ENCODE data around the gene CAPN12.

CAPN12 gene

GRCh38 chr19:38736036-38736412, 8.2 kb downstream of the CAPN12 start:
- Histone ChIP-seq H3K4me1 (ENCODE audit: control insufficient read depth, insufficient read depth, low read length) (peaks cover 25% of the 10 kb centered on the region), H3K4me2 (ENCODE audit: low read length) (peak overlapping the region; percentile 78), H3K9ac (ENCODE audit: low read depth, low read length) (no peak overlapping the region), H3K36me3 (ENCODE audit: insufficient read depth, low read length) (peaks cover 17% of the 10 kb centered on the region), H3K27me3 (ENCODE audit: control insufficient read depth, insufficient read depth, low read length) (no peaks in the 10 kb centered on the region), H3K4me3 (ENCODE audit: low read length) (peak overlapping the region; percentile 57), H3K9me3 (replicated peaks; ENCODE audit: low read length) (no peaks in the 10 kb centered on the region)

DNA sequence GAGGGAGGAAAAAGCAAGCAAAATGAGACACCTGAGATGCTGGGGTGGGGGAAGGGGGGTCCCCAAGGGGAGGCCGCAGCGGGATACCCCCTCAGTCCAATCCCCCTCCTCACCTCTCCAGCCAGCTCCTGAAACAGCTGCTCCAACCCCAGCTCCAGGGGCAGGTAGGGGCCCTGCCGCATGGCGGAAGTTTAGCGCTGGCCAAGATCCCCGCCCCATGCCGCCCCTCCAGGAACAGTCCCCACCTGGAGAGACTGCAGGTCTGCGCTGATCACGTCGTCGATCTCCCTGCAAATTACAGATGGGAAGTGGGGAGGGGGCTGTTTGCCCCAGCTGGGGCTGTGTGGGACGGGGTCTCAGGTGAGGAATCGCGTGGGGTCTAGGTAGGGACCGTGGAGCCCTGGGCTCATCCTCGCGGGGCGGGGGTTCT, 9.0 kb downstream of the CAPN12 start:
- no peaks in the 10 kb centered on the region for H3K27me3 ChIP-seq (ENCODE audit: control insufficient read depth, insufficient read depth, low read length)
- no peaks in the 10 kb centered on the region for H3K9me3 ChIP-seq (replicated peaks; ENCODE audit: low read length)
- H3K9ac ChIP-seq (ENCODE audit: low read depth, low read length): no peak overlapping the region
- H3K36me3 ChIP-seq (ENCODE audit: insufficient read depth, low read length): peaks cover 25% of the 10 kb centered on the region
- H3K4me3 ChIP-seq (ENCODE audit: low read length): no peak overlapping the region
- H3K4me1 ChIP-seq (ENCODE audit: control insufficient read depth, insufficient read depth, low read length): peaks cover 25% of the 10 kb centered on the region
- H3K4me2 ChIP-seq (ENCODE audit: low read length): no peak overlapping the region

DNA sequence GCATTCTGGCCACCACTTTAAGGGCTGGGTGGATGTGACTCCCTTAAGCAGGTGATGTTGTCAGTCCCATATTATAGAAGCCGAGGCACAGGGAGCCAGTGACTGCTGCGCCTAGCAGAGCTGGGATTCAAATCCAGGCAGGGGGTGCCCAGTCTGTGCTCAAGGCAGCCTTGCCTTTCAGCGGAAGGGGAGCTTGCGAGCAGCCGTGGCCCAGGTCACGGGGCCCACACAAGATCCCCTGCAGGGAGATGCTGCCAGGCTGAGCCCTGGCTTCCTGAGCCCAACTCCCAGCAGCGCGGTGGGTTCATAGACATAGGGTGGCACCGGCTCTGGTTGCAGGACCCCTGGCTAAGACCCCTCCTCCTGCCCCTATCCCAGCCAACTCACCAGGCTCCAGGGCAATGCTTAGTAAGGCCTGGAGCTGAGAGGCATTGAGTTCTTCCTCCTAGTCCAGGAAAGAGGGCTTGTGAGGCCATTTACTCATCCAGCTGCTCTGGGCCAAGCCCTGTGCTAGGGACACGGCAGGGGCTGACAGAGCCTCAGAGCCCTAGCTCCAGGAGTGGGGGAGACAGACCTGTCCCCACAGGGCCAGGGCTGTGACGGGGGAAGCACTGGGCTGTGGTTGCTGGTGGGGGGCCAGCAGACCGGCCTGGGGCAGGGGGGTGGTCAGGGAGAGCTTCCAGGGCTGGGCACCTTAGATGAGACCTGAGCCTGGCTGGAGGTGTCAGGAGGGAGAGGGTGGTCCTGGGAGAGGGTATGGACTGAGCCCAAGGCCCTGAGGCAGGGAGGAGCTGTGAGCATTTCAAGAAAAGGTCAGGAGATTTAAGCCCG, 9.6 kb downstream of the CAPN12 start:
- H3K9ac ChIP-seq (ENCODE audit: low read depth, low read length): no peak overlapping the region
- H3K4me3 ChIP-seq (ENCODE audit: low read length): no peak overlapping the region
- no peaks in the 10 kb centered on the region for H3K9me3 ChIP-seq (replicated peaks; ENCODE audit: low read length)
- no peaks in the 10 kb centered on the region for H3K27me3 ChIP-seq (ENCODE audit: control insufficient read depth, insufficient read depth, low read length)
- H3K36me3 ChIP-seq (ENCODE audit: insufficient read depth, low read length): peaks cover 31% of the 10 kb centered on the region
- no peak overlapping the region for H3K4me2 ChIP-seq (ENCODE audit: low read length)
- H3K4me1 ChIP-seq (ENCODE audit: control insufficient read depth, insufficient read depth, low read length): peaks cover 25% of the 10 kb centered on the region

DNA sequence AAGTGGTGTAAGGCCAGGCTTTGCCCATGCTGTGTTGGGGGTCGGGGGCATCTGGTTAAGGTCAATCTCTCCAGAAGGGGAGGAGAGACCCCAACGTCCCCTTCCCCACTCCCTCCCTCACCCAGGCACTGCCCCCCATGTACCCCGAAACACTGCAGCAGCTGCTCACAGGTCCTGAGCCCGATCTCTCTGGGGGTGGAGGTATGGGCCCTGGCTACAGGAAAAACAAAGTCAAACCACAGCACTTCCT, 10.2 kb downstream of the CAPN12 start:
- H3K9me3 ChIP-seq (replicated peaks; ENCODE audit: low read length): no peaks in the 10 kb centered on the region
- no peak overlapping the region for H3K4me2 ChIP-seq (ENCODE audit: low read length)
- H3K27me3 ChIP-seq (ENCODE audit: control insufficient read depth, insufficient read depth, low read length): no peaks in the 10 kb centered on the region
- H3K36me3 ChIP-seq (ENCODE audit: insufficient read depth, low read length): peaks cover 35% of the 10 kb centered on the region
- no peak overlapping the region for H3K9ac ChIP-seq (ENCODE audit: low read depth, low read length)
- no peak overlapping the region for H3K4me3 ChIP-seq (ENCODE audit: low read length)
- H3K4me1 ChIP-seq (ENCODE audit: control insufficient read depth, insufficient read depth, low read length): peaks cover 25% of the 10 kb centered on the region

- no peak overlapping the region for H3K9ac ChIP-seq (ENCODE audit: low read depth, low read length)
- H3K27me3 ChIP-seq (ENCODE audit: control insufficient read depth, insufficient read depth, low read length): no peaks in the 10 kb centered on the region
- no peak overlapping the region for H3K4me2 ChIP-seq (ENCODE audit: low read length)
- H3K4me3 ChIP-seq (ENCODE audit: low read length): no peak overlapping the region
- peaks cover 38% of the 10 kb centered on the region for H3K36me3 ChIP-seq (ENCODE audit: insufficient read depth, low read length)
- H3K4me1 ChIP-seq (ENCODE audit: control insufficient read depth, insufficient read depth, low read length): peaks cover 25% of the 10 kb centered on the region
- H3K9me3 ChIP-seq (replicated peaks; ENCODE audit: low read length): no peaks in the 10 kb centered on the region
These were observed 10.6 kb downstream of the CAPN12 start for GRCh38 chr19:38733493-38734175.

DNA sequence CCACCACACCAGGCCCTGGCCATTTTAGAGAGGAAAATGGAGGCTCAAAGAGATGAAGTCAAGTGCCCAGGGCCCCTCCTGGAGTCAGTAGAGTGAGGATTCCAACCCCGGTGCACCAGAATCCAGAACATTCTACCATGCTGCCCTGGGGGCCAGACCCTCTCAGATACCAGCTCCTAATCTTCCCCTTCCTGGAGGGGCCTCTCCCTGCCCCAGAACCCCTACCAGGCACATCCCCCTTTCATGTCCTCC, 11.1 kb downstream of the CAPN12 start:
- H3K9me3 ChIP-seq (replicated peaks; ENCODE audit: low read length): no peaks in the 10 kb centered on the region
- H3K36me3 ChIP-seq (ENCODE audit: insufficient read depth, low read length): peaks cover 41% of the 10 kb centered on the region
- H3K9ac ChIP-seq (ENCODE audit: low read depth, low read length): no peak overlapping the region
- no peaks in the 10 kb centered on the region for H3K27me3 ChIP-seq (ENCODE audit: control insufficient read depth, insufficient read depth, low read length)
- H3K4me2 ChIP-seq (ENCODE audit: low read length): no peak overlapping the region
- H3K4me3 ChIP-seq (ENCODE audit: low read length): no peak overlapping the region
- peaks cover 25% of the 10 kb centered on the region for H3K4me1 ChIP-seq (ENCODE audit: control insufficient read depth, insufficient read depth, low read length)

GRCh38 chr19:38731654-38732301, 12.5 kb downstream of the CAPN12 start:
- H3K4me1 ChIP-seq (ENCODE audit: control insufficient read depth, insufficient read depth, low read length): peaks cover 25% of the 10 kb centered on the region
- no peak overlapping the region for H3K9ac ChIP-seq (ENCODE audit: low read depth, low read length)
- H3K4me3 ChIP-seq (ENCODE audit: low read length): no peak overlapping the region
- no peaks in the 10 kb centered on the region for H3K9me3 ChIP-seq (replicated peaks; ENCODE audit: low read length)
- H3K36me3 ChIP-seq (ENCODE audit: insufficient read depth, low read length): peaks cover 55% of the 10 kb centered on the region
- H3K27me3 ChIP-seq (ENCODE audit: control insufficient read depth, insufficient read depth, low read length): no peaks in the 10 kb centered on the region
- H3K4me2 ChIP-seq (ENCODE audit: low read length): no peak overlapping the region

GRCh38 chr19:38730731-38731589, 13.3 kb downstream of the CAPN12 start:
- no peaks in the 10 kb centered on the region for H3K27me3 ChIP-seq (ENCODE audit: control insufficient read depth, insufficient read depth, low read length)
- H3K9ac ChIP-seq (ENCODE audit: low read depth, low read length): no peak overlapping the region
- no peak overlapping the region for H3K4me2 ChIP-seq (ENCODE audit: low read length)
- H3K4me1 ChIP-seq (ENCODE audit: control insufficient read depth, insufficient read depth, low read length): peaks cover 25% of the 10 kb centered on the region
- H3K36me3 ChIP-seq (ENCODE audit: insufficient read depth, low read length): peaks cover 63% of the 10 kb centered on the region
- no peaks in the 10 kb centered on the region for H3K9me3 ChIP-seq (replicated peaks; ENCODE audit: low read length)
- no peak overlapping the region for H3K4me3 ChIP-seq (ENCODE audit: low read length)

DNA sequence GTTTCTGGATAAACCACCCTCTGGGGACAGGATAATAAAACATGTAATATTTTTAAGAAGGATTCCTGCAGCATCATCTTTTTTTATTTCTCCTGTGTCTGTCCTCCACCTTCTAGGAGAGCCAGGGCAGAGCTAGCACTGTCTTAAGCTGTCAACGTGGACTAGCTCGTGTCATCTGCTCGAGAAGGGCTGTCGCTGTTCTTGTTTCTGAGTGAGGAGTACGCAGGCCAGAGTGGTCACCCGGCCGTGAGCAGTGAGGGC, 13.9 kb downstream of the CAPN12 start:
- Histone ChIP-seq H3K27me3 (ENCODE audit: control insufficient read depth, insufficient read depth, low read length) (no peaks in the 10 kb centered on the region), H3K4me1 (ENCODE audit: control insufficient read depth, insufficient read depth, low read length) (peaks cover 25% of the 10 kb centered on the region), H3K36me3 (ENCODE audit: insufficient read depth, low read length) (peaks cover 69% of the 10 kb centered on the region), H3K9me3 (replicated peaks; ENCODE audit: low read length) (no peaks in the 10 kb centered on the region), H3K9ac (ENCODE audit: low read depth, low read length) (no peak overlapping the region), H3K4me3 (ENCODE audit: low read length) (no peak overlapping the region), H3K4me2 (ENCODE audit: low read length) (no peak overlapping the region)

DNA sequence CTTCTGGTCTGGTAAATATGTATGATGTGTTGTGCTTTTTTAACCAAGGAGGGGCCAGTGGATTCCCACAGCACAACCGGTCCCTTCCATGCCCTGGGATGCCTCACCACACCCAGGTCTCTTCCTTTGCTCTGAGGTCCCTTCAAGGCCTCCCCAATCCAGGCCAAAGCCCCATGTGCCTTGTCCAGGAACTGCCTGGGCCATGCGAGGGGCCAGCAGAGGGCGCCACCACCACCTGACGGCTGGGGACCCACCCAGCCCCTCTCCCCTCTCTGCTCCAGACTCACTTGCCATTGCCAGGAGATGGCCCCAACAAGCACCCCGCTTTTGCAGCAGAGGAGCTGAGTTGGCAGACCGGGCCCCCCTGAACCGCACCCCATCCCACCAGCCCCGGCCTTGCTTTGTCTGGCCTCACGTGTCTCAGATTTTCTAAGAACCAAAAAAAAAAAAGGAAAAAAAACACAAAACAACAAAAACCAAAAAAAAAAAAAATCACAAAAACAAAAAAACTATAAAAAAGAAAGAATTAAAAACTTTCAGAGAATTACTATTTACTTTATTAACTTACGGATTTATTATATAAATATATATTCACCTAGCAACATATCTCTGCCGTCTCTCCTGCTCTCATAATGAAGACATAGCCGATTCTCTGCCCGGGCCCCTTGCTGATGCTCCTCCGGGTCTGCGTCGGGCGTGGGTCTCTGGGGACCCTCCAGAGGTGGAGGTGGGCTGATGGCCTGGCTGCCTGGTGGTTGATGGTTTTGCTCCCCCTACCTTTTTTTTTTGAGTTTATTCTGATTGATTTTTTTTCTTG, 14.4 kb downstream of the CAPN12 start:
- H3K9me3 ChIP-seq (replicated peaks; ENCODE audit: low read length): no peaks in the 10 kb centered on the region
- no peak overlapping the region for H3K9ac ChIP-seq (ENCODE audit: low read depth, low read length)
- no peak overlapping the region for H3K4me2 ChIP-seq (ENCODE audit: low read length)
- H3K4me3 ChIP-seq (ENCODE audit: low read length): no peak overlapping the region
- no peaks in the 10 kb centered on the region for H3K27me3 ChIP-seq (ENCODE audit: control insufficient read depth, insufficient read depth, low read length)
- H3K36me3 ChIP-seq (ENCODE audit: insufficient read depth, low read length): peaks cover 74% of the 10 kb centered on the region
- H3K4me1 ChIP-seq (ENCODE audit: control insufficient read depth, insufficient read depth, low read length): peaks cover 19% of the 10 kb centered on the region

All from skeletal muscle satellite cell (primary cell).